ENCODE data around the gene C1QTNF5.

Gene C1QTNF5

GRCh38 chr11:119317592-119318239 lies 23.0 kb downstream of the C1QTNF5 start:
- DNase-seq (ENCODE audit: low read depth) = no peak

GRCh38 chr11:119316729-119317591 lies 23.7 kb downstream of the C1QTNF5 start, which contains the start of gene MCAM:
Gene MCAM (minus strand): TSS chr11:119317130. CDS start chr11:119317101, 29 bp downstream.
- no peak for DNase-seq (ENCODE audit: low read depth)

GRCh38 chr11:119316016-119316728 lies 24.5 kb downstream of the C1QTNF5 start:
- DNase-seq (ENCODE audit: low read depth) = no peak

GRCh38 chr11:119315131-119316015 lies 25.3 kb downstream of the C1QTNF5 start:
- DNase-seq (ENCODE audit: low read depth) = no peak

GRCh38 chr11:119314726-119315125 lies 26.0 kb downstream of the C1QTNF5 start:
- no peak for DNase-seq (ENCODE audit: low read depth)

GRCh38 chr11:119310682-119311052 lies 30.0 kb downstream of the C1QTNF5 start:
- no peak for DNase-seq (ENCODE audit: low read depth)

- DNase-seq (ENCODE audit: low read depth) = no peak
These were observed 30.6 kb downstream of the C1QTNF5 start for GRCh38 chr11:119309953-119310681.

GRCh38 chr11:119309411-119309810 lies 31.3 kb downstream of the C1QTNF5 start:
- DNase-seq (ENCODE audit: low read depth) = no peak

- DNase-seq (ENCODE audit: low read depth) = no peak
These were observed 32.7 kb downstream of the C1QTNF5 start for GRCh38 chr11:119307974-119308373.

GRCh38 chr11:119307219-119307618 lies 33.5 kb downstream of the C1QTNF5 start:
- DNase-seq (ENCODE audit: low read depth) = no peak

GRCh38 chr11:119306373-119306890 lies 34.3 kb downstream of the C1QTNF5 start:
- DNase-seq (ENCODE audit: low read depth) = peak; percentile 86

- no peak for DNase-seq (ENCODE audit: low read depth)
These were observed 34.9 kb downstream of the C1QTNF5 start for GRCh38 chr11:119305556-119306372.

GRCh38 chr11:119303227-119303718 lies 37.4 kb downstream of the C1QTNF5 start:
- no peak for DNase-seq (ENCODE audit: low read depth)

GRCh38 chr11:119300198-119300964 lies 40.3 kb downstream of the C1QTNF5 start:
- DNase-seq (ENCODE audit: low read depth) = no peak

- no peak for DNase-seq (ENCODE audit: low read depth)
These were observed 41.3 kb downstream of the C1QTNF5 start for GRCh38 chr11:119299416-119299815.

- DNase-seq (ENCODE audit: low read depth) = no peak
These were observed 42.0 kb downstream of the C1QTNF5 start for GRCh38 chr11:119298726-119299125.

- no peak for DNase-seq (ENCODE audit: low read depth)
These were observed 42.7 kb downstream of the C1QTNF5 start for GRCh38 chr11:119297938-119298337.

- DNase-seq (ENCODE audit: low read depth) = no peak
These were observed 45.5 kb downstream of the C1QTNF5 start for GRCh38 chr11:119295178-119295577.

GRCh38 chr11:119293461-119293860 lies 47.2 kb downstream of the C1QTNF5 start:
- no peak for DNase-seq (ENCODE audit: low read depth)

Measured in stromal cell of bone marrow (primary cell).